Astrocyte (in vitro differentiated cells and primary cell): Measurements from ENCODE around the gene DEFB129. TPM values are rescaled to one million over a fixed set of nuclear protein-coding genes. Genes with fewer than 3 reads are reported as not detected.

Experiments used
- DNase-seq: peaks from one replicate; pipeline ENCODE4 v3.0.0-alpha.2; 2010; ENCODE audit warnings: low read depth
- FAIRE-seq: peaks from 2 replicates; lab custom pipeline; 2011; peaks lifted over from hg19 to GRCh38; lab: Jason Lieb, UNC
- H2AFZ ChIP-seq: 2 replicates; pipeline ENCODE4 v1.6.0; 2012; ENCODE audit warnings: low read depth, low read length, inconsistent platforms
- H3K27ac ChIP-seq: 2 replicates; pipeline ENCODE4 v1.5.1; 2011; ENCODE audit warnings: low read depth, low read length, inconsistent platforms
- H3K27me3 ChIP-seq: 2 replicates; pipeline ENCODE4 v1.6.0; 2011; ENCODE audit warnings: low read length, inconsistent platforms; ENCODE audit not compliant: insufficient read depth
- H3K36me3 ChIP-seq: 2 replicates; pipeline ENCODE4 v1.5.1; 2011; ENCODE audit warnings: low read length, inconsistent platforms; ENCODE audit not compliant: insufficient read depth
- H3K4me1 ChIP-seq: 2 replicates; pipeline ENCODE4 v1.5.1; 2011; ENCODE audit warnings: low read length, inconsistent platforms; ENCODE audit not compliant: insufficient read depth
- H3K4me2 ChIP-seq: 2 replicates; pipeline ENCODE4 v1.6.0; 2012; ENCODE audit warnings: low read length, inconsistent platforms
- H3K4me3 ChIP-seq: 2 replicates; pipeline ENCODE4 v1.5.1; 2011; ENCODE audit warnings: low read depth, mild to moderate bottlenecking, low read length, inconsistent platforms; ENCODE audit not compliant: insufficient read depth
- H3K79me2 ChIP-seq: 2 replicates; pipeline ENCODE4 v1.6.0; 2012; ENCODE audit warnings: mild to moderate bottlenecking, low read length, inconsistent platforms; ENCODE audit not compliant: insufficient read depth
- H3K9ac ChIP-seq: 2 replicates; pipeline ENCODE4 v1.6.0; 2012; ENCODE audit warnings: mild to moderate bottlenecking, low read length, inconsistent platforms
- H3K9me3 ChIP-seq: 2 replicates; pipeline ENCODE4 v1.5.1; 2012; ENCODE audit warnings: low read depth, mild to moderate bottlenecking, low read length, inconsistent platforms; ENCODE audit not compliant: insufficient read depth
- H4K20me1 ChIP-seq: 2 replicates; pipeline ENCODE4 v1.6.0; 2012; ENCODE audit warnings: low read length, inconsistent platforms; ENCODE audit not compliant: insufficient read depth
- H3K27ac Mint-ChIP-seq: one replicate; pipeline ENCODE4 v1.8.0; 2021; ENCODE audit warnings: mild to moderate bottlenecking, mixed read lengths; ENCODE audit not compliant: unreplicated experiment
- H3K27me3 Mint-ChIP-seq: one replicate; pipeline ENCODE4 v1.8.0; 2021; ENCODE audit warnings: low read depth, mixed read lengths; ENCODE audit not compliant: unreplicated experiment
- H3K36me3 Mint-ChIP-seq: one replicate; pipeline ENCODE4 v1.8.0; 2021; ENCODE audit warnings: low read depth, mixed read lengths; ENCODE audit not compliant: unreplicated experiment
- H3K4me1 Mint-ChIP-seq: one replicate; pipeline ENCODE4 v1.8.0; 2021; ENCODE audit warnings: low read depth, mixed read lengths; ENCODE audit not compliant: unreplicated experiment
- H3K4me3 Mint-ChIP-seq: one replicate; pipeline ENCODE4 v1.8.0; 2021; ENCODE audit warnings: mild to moderate bottlenecking, moderate library complexity, mixed read lengths; ENCODE audit not compliant: unreplicated experiment
- H3K9me3 Mint-ChIP-seq: one replicate; pipeline ENCODE4 v1.8.0; 2021; ENCODE audit warnings: mild to moderate bottlenecking, mixed read lengths; ENCODE audit not compliant: unreplicated experiment
- EZH2 ChIP-seq: IDR thresholded peaks from 2 replicates; pipeline ENCODE4 v1.6.1; 2012; ENCODE audit warnings: mild to moderate bottlenecking, low read length, inconsistent platforms; ENCODE audit not compliant: insufficient read depth
- total RNA-seq: library from RNA; stranded (reverse); gene quantifications from 2 replicates; pipeline ENCODE4 v1.2.1, GENCODE V29; 2021
- TF ChIP-seq, protein P1 (sequence below): IDR thresholded peaks from 2 replicates; pipeline ENCODE4 v1.5.1; 2011; ENCODE audit warnings: low read depth, mild to moderate bottlenecking, inconsistent platforms, low read length, moderate library complexity; ENCODE audit not compliant: insufficient read depth

The DEFB129 gene
- total RNA-seq, 1 donor from 2014 or later, result not detected

DNA sequence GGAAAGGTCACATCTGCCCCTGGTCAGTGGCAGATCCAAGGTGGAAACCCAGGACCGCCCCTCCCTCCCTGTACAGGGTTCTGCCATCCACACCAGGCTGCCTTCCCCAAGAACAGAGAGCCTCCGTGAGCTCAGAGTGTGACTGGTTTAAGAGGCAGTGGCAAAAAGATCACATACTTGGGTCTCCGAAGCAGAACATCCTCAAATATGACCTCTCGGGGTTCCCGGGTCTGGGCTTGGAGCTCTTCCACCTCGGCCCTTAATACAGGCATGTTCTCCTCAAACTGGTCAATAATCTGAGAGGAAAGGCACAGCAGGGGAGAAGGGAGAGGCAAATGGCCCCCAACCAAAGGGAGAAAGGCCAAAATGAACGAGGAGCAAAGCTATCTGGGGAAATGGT is 48.7 kb downstream of the DEFB129 start:
- no peaks in the 10 kb centered on the region for H3K27me3 ChIP-seq
- H3K36me3 ChIP-seq, result no peaks in the 10 kb centered on the region
- H3K79me2 ChIP-seq, result no peaks in the 10 kb centered on the region
- peaks cover 2% of the 10 kb centered on the region for H3K27me3 Mint-ChIP-seq
- H3K27ac Mint-ChIP-seq, result no peak overlapping the region
- H3K27ac ChIP-seq, result no peak overlapping the region
- no peaks in the 10 kb centered on the region for H3K4me1 Mint-ChIP-seq
- no peak overlapping the region for H3K9ac ChIP-seq
- no peaks in the 10 kb centered on the region for H4K20me1 ChIP-seq
- H3K4me1 ChIP-seq, result no peaks in the 10 kb centered on the region
- no peak for FAIRE-seq
- H3K4me3 ChIP-seq, result no peak overlapping the region
- DNase-seq, result no peak
- no peak overlapping the region for H3K4me2 ChIP-seq
- no peak overlapping the region for H2AFZ ChIP-seq
- no peak overlapping the region for H3K4me3 Mint-ChIP-seq
- peaks cover 5% of the 10 kb centered on the region for H3K9me3 Mint-ChIP-seq
- no peak for TF ChIP-seq EZH2
- TF ChIP-seq, protein P1, sequence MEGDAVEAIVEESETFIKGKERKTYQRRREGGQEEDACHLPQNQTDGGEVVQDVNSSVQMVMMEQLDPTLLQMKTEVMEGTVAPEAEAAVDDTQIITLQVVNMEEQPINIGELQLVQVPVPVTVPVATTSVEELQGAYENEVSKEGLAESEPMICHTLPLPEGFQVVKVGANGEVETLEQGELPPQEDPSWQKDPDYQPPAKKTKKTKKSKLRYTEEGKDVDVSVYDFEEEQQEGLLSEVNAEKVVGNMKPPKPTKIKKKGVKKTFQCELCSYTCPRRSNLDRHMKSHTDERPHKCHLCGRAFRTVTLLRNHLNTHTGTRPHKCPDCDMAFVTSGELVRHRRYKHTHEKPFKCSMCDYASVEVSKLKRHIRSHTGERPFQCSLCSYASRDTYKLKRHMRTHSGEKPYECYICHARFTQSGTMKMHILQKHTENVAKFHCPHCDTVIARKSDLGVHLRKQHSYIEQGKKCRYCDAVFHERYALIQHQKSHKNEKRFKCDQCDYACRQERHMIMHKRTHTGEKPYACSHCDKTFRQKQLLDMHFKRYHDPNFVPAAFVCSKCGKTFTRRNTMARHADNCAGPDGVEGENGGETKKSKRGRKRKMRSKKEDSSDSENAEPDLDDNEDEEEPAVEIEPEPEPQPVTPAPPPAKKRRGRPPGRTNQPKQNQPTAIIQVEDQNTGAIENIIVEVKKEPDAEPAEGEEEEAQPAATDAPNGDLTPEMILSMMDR, result no peak
- H3K9me3 ChIP-seq, result no peaks in the 10 kb centered on the region
- H3K36me3 Mint-ChIP-seq, result peaks cover 35% of the 10 kb centered on the region

DNA sequence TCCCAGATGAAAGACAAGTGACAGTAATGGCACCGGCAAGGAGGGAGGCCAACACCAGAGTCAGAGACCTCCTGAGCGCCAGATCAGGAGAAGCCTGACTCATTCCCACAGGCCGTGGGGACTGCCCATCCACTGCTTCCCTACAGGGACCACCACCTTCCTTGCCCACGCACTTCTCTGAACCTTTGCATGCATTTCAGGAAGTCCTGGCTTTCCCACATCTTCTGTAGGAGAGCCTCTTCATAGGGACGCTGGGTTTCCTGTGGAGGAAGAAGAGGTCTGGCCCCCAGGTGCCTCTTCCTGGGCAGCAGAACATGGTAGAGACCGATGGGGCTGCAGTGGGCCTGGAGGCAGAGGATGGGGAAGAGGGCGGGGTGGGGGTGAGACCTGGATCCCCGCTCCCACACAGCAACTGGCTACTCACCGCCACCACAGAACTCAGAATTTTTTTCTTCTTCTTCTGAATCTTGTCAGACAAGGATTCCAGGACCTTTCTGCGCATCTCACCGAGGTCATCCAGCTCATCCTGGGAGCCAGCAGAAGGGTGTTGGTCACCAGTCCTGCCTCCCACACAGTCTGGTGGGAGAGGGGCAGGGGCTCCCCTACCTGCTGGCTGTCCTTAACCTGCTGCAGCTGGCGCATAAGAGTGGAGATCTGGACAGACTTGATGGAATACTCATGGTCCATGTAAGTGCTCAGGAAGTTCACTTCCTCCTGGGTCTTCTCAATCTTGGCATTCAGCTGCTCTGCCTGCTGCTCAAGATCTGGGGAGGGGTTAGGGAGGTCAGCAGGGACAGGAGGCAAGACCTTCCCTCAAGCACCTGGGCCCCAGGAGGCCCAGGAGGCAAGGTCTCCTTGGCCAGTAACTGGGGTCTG is 49.8 kb downstream of the DEFB129 start:
- H3K36me3 Mint-ChIP-seq, result peaks cover 35% of the 10 kb centered on the region
- H3K27me3 ChIP-seq, result no peaks in the 10 kb centered on the region
- TF ChIP-seq, protein P1, result no peak
- no peak for TF ChIP-seq EZH2
- H3K79me2 ChIP-seq, result no peaks in the 10 kb centered on the region
- no peak overlapping the region for H3K27ac ChIP-seq
- H3K27ac Mint-ChIP-seq, result no peak overlapping the region
- no peak overlapping the region for H3K9ac ChIP-seq
- H3K4me1 Mint-ChIP-seq, result no peaks in the 10 kb centered on the region
- no peaks in the 10 kb centered on the region for H4K20me1 ChIP-seq
- H3K4me3 Mint-ChIP-seq, result no peak overlapping the region
- H3K9me3 Mint-ChIP-seq, result peaks cover 5% of the 10 kb centered on the region
- no peak overlapping the region for H2AFZ ChIP-seq
- DNase-seq, result no peak
- no peaks in the 10 kb centered on the region for H3K4me1 ChIP-seq
- H3K4me2 ChIP-seq, result no peak overlapping the region
- no peaks in the 10 kb centered on the region for H3K36me3 ChIP-seq
- no peak overlapping the region for H3K4me3 ChIP-seq
- H3K27me3 Mint-ChIP-seq, result peaks cover 2% of the 10 kb centered on the region
- FAIRE-seq, result no peak
- no peaks in the 10 kb centered on the region for H3K9me3 ChIP-seq

DNA sequence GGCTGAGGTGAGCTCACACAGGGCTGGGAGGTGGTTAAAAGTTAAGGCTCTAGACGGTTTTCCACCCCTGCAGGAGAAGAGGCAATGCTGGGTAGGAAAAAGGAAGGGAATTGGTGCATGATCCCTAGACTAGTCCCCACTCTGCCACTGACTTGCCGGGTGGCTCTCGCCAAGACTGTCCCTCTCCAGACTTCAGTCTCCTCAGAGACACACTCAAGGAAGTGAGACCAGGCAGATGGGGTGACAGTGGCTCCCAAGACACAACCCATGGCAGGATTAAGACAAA is 50.4 kb downstream of the DEFB129 start:
- no peaks in the 10 kb centered on the region for H3K79me2 ChIP-seq
- no peak overlapping the region for H2AFZ ChIP-seq
- Mint-ChIP-seq H3K4me1 (no peaks in the 10 kb centered on the region), H3K27ac (no peak overlapping the region), H3K4me3 (no peak overlapping the region), H3K27me3 (peaks cover 2% of the 10 kb centered on the region), H3K9me3 (peaks cover 5% of the 10 kb centered on the region), H3K36me3 (peaks cover 35% of the 10 kb centered on the region)
- no peak overlapping the region for H3K4me3 ChIP-seq
- no peak for FAIRE-seq
- TF ChIP-seq EZH2, result no peak
- TF ChIP-seq, protein P1, result no peak
- no peak for DNase-seq
- H3K4me2 ChIP-seq, result no peak overlapping the region
- H3K36me3 ChIP-seq, result no peaks in the 10 kb centered on the region
- no peaks in the 10 kb centered on the region for H3K27me3 ChIP-seq
- H3K9me3 ChIP-seq, result no peaks in the 10 kb centered on the region
- H3K4me1 ChIP-seq, result no peaks in the 10 kb centered on the region
- H4K20me1 ChIP-seq, result no peaks in the 10 kb centered on the region
- H3K27ac ChIP-seq, result no peak overlapping the region
- no peak overlapping the region for H3K9ac ChIP-seq
